ENCODE results near the gene FABP2.

Gene FABP2

DNA sequence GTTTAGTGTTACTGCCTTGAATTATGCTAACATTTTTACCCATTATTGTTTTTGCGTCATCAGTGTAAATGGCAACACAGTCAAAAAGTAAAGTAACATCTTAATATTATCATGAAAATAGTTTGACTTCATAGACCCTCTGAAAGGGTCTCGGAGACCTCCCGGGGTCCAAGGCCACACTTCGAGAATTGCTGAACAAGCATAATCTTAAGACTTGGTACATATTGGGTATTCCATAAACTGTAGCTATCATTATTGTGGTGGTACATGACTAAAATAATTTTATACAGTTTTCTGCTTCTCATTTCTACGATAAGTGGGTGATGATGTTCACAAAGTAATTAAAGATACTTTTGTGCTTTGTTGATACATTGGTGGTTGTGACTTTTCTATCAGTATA, 32.6 kb downstream of the FABP2 start:
- Histone ChIP-seq H3F3A (ENCODE audit: insufficient read depth) (no peaks in the 10 kb centered on the region), H3K9ac (ENCODE audit: low read length) (no peak overlapping the region), H3K27me3 (ENCODE audit: low read length) (no peaks in the 10 kb centered on the region), H2AFZ (ENCODE audit: low read depth, low read length, severe bottlenecking) (no peak overlapping the region), H3K9me3 (ENCODE audit: insufficient read depth, low read length) (no peaks in the 10 kb centered on the region), H3K36me3 (ENCODE audit: low read length) (no peaks in the 10 kb centered on the region), H3K27ac (ENCODE audit: low read depth, low read length) (no peak overlapping the region), H3K9me2 (replicated peaks; ENCODE audit: insufficient read depth, low read length) (no peaks in the 10 kb centered on the region), H4K20me1 (ENCODE audit: low read depth, low read length) (no peaks in the 10 kb centered on the region), H3K4me3 (ENCODE audit: insufficient read depth, low read length, poor library complexity, severe bottlenecking) (no peak overlapping the region), H3K4me2 (ENCODE audit: low read depth, low read length, poor library complexity, severe bottlenecking) (no peak overlapping the region), H3K79me2 (ENCODE audit: insufficient read depth, low read length) (no peaks in the 10 kb centered on the region)
- TF ChIP-seq EZH2phosphoT487 (conservative IDR thresholded peaks at IDR 0.05; ENCODE audit: low read length): no peak
- TF ChIP-seq, protein P1, sequence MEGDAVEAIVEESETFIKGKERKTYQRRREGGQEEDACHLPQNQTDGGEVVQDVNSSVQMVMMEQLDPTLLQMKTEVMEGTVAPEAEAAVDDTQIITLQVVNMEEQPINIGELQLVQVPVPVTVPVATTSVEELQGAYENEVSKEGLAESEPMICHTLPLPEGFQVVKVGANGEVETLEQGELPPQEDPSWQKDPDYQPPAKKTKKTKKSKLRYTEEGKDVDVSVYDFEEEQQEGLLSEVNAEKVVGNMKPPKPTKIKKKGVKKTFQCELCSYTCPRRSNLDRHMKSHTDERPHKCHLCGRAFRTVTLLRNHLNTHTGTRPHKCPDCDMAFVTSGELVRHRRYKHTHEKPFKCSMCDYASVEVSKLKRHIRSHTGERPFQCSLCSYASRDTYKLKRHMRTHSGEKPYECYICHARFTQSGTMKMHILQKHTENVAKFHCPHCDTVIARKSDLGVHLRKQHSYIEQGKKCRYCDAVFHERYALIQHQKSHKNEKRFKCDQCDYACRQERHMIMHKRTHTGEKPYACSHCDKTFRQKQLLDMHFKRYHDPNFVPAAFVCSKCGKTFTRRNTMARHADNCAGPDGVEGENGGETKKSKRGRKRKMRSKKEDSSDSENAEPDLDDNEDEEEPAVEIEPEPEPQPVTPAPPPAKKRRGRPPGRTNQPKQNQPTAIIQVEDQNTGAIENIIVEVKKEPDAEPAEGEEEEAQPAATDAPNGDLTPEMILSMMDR (IDR thresholded peaks at IDR 0.05; ENCODE audit: insufficient read depth, low read length, poor library complexity, severe bottlenecking): no peak

DNA sequence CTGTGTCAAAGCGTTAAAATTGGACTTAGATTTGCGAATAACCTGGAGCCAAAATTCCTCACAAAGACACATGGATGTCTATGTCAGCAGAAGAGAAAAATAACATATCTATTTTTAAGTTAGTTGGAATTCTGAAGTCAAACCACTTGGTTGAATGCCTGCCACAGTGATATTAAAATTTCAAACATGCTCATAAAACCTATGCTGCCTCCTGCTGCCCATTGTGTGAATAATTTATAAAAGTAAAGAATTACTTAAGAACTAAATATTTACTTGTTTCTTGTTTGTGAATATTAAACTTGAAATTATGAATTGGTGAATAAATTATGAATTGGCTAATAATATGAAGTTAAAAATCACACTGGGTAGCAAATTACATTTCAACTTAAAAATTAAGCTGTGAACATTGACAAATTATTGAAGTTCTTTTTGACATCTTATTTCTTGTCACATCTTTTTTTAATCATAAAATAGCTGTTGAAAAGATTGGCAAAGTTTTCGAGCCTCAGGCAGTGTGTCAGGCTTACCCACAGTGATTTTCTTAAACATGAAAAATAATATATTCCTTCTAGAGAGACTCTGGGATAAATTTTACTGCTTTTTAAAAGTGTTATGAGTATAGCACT, 35.4 kb downstream of the FABP2 start:
- H3K9ac ChIP-seq (ENCODE audit: low read length): no peak overlapping the region
- no peak for TF ChIP-seq EZH2phosphoT487 (conservative IDR thresholded peaks at IDR 0.05; ENCODE audit: low read length)
- TF ChIP-seq, protein P1 (IDR thresholded peaks at IDR 0.05; ENCODE audit: insufficient read depth, low read length, poor library complexity, severe bottlenecking): peak; percentile 41
- H3F3A ChIP-seq (ENCODE audit: insufficient read depth): no peaks in the 10 kb centered on the region
- H3K9me2 ChIP-seq (replicated peaks; ENCODE audit: insufficient read depth, low read length): no peaks in the 10 kb centered on the region
- no peak overlapping the region for H3K4me3 ChIP-seq (ENCODE audit: insufficient read depth, low read length, poor library complexity, severe bottlenecking)
- no peaks in the 10 kb centered on the region for H4K20me1 ChIP-seq (ENCODE audit: low read depth, low read length)
- H2AFZ ChIP-seq (ENCODE audit: low read depth, low read length, severe bottlenecking): no peak overlapping the region
- no peaks in the 10 kb centered on the region for H3K36me3 ChIP-seq (ENCODE audit: low read length)
- no peaks in the 10 kb centered on the region for H3K79me2 ChIP-seq (ENCODE audit: insufficient read depth, low read length)
- no peaks in the 10 kb centered on the region for H3K9me3 ChIP-seq (ENCODE audit: insufficient read depth, low read length)
- no peak overlapping the region for H3K27ac ChIP-seq (ENCODE audit: low read depth, low read length)
- H3K27me3 ChIP-seq (ENCODE audit: low read length): no peaks in the 10 kb centered on the region
- H3K4me2 ChIP-seq (ENCODE audit: low read depth, low read length, poor library complexity, severe bottlenecking): no peak overlapping the region

DNA sequence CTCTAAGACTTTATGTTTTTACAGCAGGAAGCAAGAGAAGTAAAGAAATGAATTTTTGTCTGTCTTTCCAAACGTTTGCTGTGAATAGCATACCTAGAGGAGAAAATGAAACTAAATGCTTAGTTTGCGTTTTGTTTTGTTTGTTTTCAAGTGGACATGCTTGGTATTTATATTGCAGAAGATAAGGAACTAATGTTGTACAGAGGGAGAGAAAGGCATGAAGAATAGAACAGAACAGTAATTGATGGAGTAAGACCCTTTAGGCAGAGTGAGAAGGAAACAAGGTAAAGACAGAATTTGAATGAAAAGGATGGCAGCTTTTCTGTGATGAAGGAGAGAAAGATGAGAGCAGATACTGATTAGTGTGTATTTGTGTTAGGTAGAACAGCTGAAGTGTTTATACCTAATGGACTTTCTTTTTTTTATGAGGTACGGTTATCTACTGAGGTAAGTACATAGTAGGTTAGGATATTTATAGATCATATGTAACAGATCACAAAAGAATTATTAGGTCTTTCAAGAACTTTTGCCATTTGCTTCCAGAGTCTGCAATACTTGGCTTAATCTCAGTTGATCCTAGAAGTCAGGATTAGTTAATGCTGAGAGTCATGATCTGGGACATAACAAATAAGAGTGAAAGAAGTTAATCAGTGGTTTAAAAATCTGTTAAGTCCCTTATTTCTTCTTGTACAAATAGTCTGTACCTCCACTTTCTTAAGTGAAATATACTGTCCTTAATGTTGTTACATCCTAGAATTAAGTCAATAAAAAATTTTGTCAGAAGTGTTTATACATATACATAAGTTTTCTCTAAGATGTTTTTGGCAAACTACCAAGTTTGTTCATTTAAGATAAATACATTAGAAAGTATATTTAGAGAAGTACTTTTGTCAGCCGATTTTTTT, 36.8 kb downstream of the FABP2 start:
- Histone ChIP-seq H3K9me3 (ENCODE audit: insufficient read depth, low read length) (no peaks in the 10 kb centered on the region), H3K4me3 (ENCODE audit: insufficient read depth, low read length, poor library complexity, severe bottlenecking) (no peak overlapping the region)

More for the DNA sequence above, 36.8 kb downstream of the FABP2 start:
- peak overlapping the region; percentile 41 for H3K4me2 ChIP-seq (ENCODE audit: low read depth, low read length, poor library complexity, severe bottlenecking)
- no peaks in the 10 kb centered on the region for H3F3A ChIP-seq (ENCODE audit: insufficient read depth)
- no peak overlapping the region for H2AFZ ChIP-seq (ENCODE audit: low read depth, low read length, severe bottlenecking)
- TF ChIP-seq EZH2phosphoT487 (conservative IDR thresholded peaks at IDR 0.05; ENCODE audit: low read length): no peak
- TF ChIP-seq, protein P1 (IDR thresholded peaks at IDR 0.05; ENCODE audit: insufficient read depth, low read length, poor library complexity, severe bottlenecking): no peak
- no peaks in the 10 kb centered on the region for H3K79me2 ChIP-seq (ENCODE audit: insufficient read depth, low read length)
- no peaks in the 10 kb centered on the region for H3K9me2 ChIP-seq (replicated peaks; ENCODE audit: insufficient read depth, low read length)
- H3K36me3 ChIP-seq (ENCODE audit: low read length): no peaks in the 10 kb centered on the region
- no peaks in the 10 kb centered on the region for H4K20me1 ChIP-seq (ENCODE audit: low read depth, low read length)
- no peaks in the 10 kb centered on the region for H3K27me3 ChIP-seq (ENCODE audit: low read length)
- H3K27ac ChIP-seq (ENCODE audit: low read depth, low read length): no peak overlapping the region
- no peak overlapping the region for H3K9ac ChIP-seq (ENCODE audit: low read length)
